SK-N-SH (cell line): ENCODE results near the gene MSMP. TPM values are rescaled to one million over a fixed set of nuclear protein-coding genes. Genes with fewer than 3 reads are reported as not detected.

ENCODE experiments used
- CTCF ChIA-PET: fragments of 300-600, 350-600 bp; formaldehyde crosslinking; extraction: SDS; loops from one replicate; lab custom pipeline; 2021; lab: Yijun Ruan, JAX
- POLR2A ChIA-PET: fragments of 350-600 bp; sonication (Branson Sonifier 250); formaldehyde crosslinking; extraction: SDS; loops from one replicate; lab custom pipeline; 2020; ENCODE audit warnings: antibody characterized with exemption, inconsistent platforms; lab: Yijun Ruan, JAX
- DNase-seq: peaks from one replicate; pipeline ENCODE4 v3.0.0; 2012
- H2AFZ ChIP-seq: fragments of 200-600 bp; sonication (generic); 2 replicates; pipeline ENCODE4 v1.8.1; 2016; ENCODE audit warnings: antibody characterized with exemption, mild to moderate bottlenecking, low read depth
- H3F3A ChIP-seq: fragments of 200-600 bp; sonication (generic); replicated peaks from 2 replicates; pipeline ENCODE3; 2016; ENCODE audit warnings: antibody characterized with exemption, mild to moderate bottlenecking; ENCODE audit not compliant: insufficient read depth
- H3K27ac ChIP-seq, 2 experiments: fragments of 200-500 bp in 1 of 2; fragments of 200-600 bp in 1 of 2; sonication (Bioruptor generic) in 1 of 2; sonication (generic), shearing (Covaris generic) in 1 of 2; 2 replicates each; pipeline versions ENCODE4 v1.5.1 to v1.6.1; 2014 to 2016; ENCODE audit warnings: low read depth in 2 of 2, inconsistent platforms in 1 of 2, low read length in 1 of 2, mild to moderate bottlenecking in 1 of 2, mixed read lengths in 1 of 2
- H3K27me3 ChIP-seq: fragments of 200-600 bp; sonication (generic), shearing (Covaris generic); 2 replicates; pipeline ENCODE4 v1.6.1; 2016; ENCODE audit warnings: mixed run types; ENCODE audit not compliant: insufficient read depth
- H3K36me3 ChIP-seq, 2 experiments: fragments of 200-500 bp in 1 of 2; fragments of 200-600 bp in 1 of 2; sonication (Bioruptor generic) in 1 of 2; sonication (generic) in 1 of 2; replicated peaks in 1 of 2; 2 replicates each; pipeline versions ENCODE3 to v1.5.1; 2014 to 2016; ENCODE audit warnings: low read length in 1 of 2, mild to moderate bottlenecking in 1 of 2; ENCODE audit not compliant: insufficient read depth in 2 of 2, control insufficient read depth in 1 of 2
- H3K4me1 ChIP-seq, 2 experiments: fragments of 200-500 bp in 1 of 2; fragments of 200-600 bp in 1 of 2; sonication (Bioruptor generic) in 1 of 2; sonication (generic), shearing (Covaris generic) in 1 of 2; 2 replicates each; pipeline versions ENCODE4 v1.5.1 to v1.6.1; 2014 to 2016; ENCODE audit warnings: low read depth in 1 of 2, low read length in 1 of 2, mixed run types in 1 of 2; ENCODE audit not compliant: insufficient read depth in 2 of 2, control insufficient read depth in 1 of 2
- H3K4me2 ChIP-seq: fragments of 200-600 bp; sonication (generic), shearing (Covaris generic); 2 replicates; pipeline ENCODE4 v1.6.1; 2017; ENCODE audit warnings: mixed run types
- H3K4me3 ChIP-seq, 2 experiments: fragments of 200-500 bp in 1 of 2; fragments of 200-600 bp in 1 of 2; sonication (Bioruptor generic) in 1 of 2; sonication (generic), shearing (Covaris generic) in 1 of 2; 2 replicates each; pipeline versions ENCODE4 v1.5.1 to v1.8.1; 2014 to 2016; ENCODE audit warnings: low read depth in 2 of 2, inconsistent platforms in 1 of 2, low read length in 1 of 2, mild to moderate bottlenecking in 1 of 2, mixed read lengths in 1 of 2, moderate library complexity in 1 of 2
- H3K79me2 ChIP-seq: fragments of 200-600 bp; sonication (generic); 2 replicates; pipeline ENCODE4 v1.8.1; 2017; ENCODE audit warnings: mild to moderate bottlenecking; ENCODE audit not compliant: insufficient read depth
- H3K9ac ChIP-seq: fragments of 200-600 bp; sonication (generic); 2 replicates; pipeline ENCODE4 v1.6.1; 2017; ENCODE audit warnings: mixed run types
- H3K9me2 ChIP-seq: fragments of 200-600 bp; sonication (generic); 2 replicates; pipeline ENCODE4 v1.6.1; 2017; ENCODE audit warnings: mixed run types
- H3K9me3 ChIP-seq: fragments of 200-600 bp; sonication (generic); 2 replicates; pipeline ENCODE4 v1.6.1; 2017; ENCODE audit warnings: mixed run types, mild to moderate bottlenecking, moderate library complexity
- H4K20me1 ChIP-seq: fragments of 200-600 bp; sonication (generic); 2 replicates; pipeline ENCODE4 v1.6.1; 2017; ENCODE audit warnings: mild to moderate bottlenecking, mixed run types; ENCODE audit not compliant: insufficient read depth
- CHD2 ChIP-seq: fragments of 150-350 bp; IDR thresholded peaks from 2 replicates; pipeline ENCODE4 v1.6.1; 2018; ENCODE audit warnings: low read length; ENCODE audit not compliant: partially characterized antibody
- EP300 ChIP-seq, 2 experiments: IDR thresholded peaks; 2 replicates each; pipeline versions ENCODE4 v1.4.0 to v1.6.1; 2012; ENCODE audit warnings: borderline replicate concordance in 1 of 2, low read depth in 1 of 2, low read length in 1 of 2
- EZH2phosphoT487 ChIP-seq: fragments of 200-600 bp; sonication (generic); IDR thresholded peaks from 2 replicates; pipeline ENCODE4 v1.6.1; 2017; ENCODE audit warnings: low read depth, mixed run types, mild to moderate bottlenecking, antibody characterized with exemption, moderate library complexity, borderline replicate concordance
- FOSL2 ChIP-seq: IDR thresholded peaks from 2 replicates; pipeline ENCODE4 v1.4.0; 2012; ENCODE audit warnings: low read depth, mild to moderate bottlenecking, moderate library complexity, borderline replicate concordance
- FOXM1 ChIP-seq: IDR thresholded peaks from 2 replicates; pipeline ENCODE4 v1.4.0; 2012; ENCODE audit warnings: low read depth, mild to moderate bottlenecking
- GATA2 ChIP-seq: sonication (generic); formaldehyde crosslinking; IDR thresholded peaks from 2 replicates; pipeline ENCODE4 v1.5.0; 2020; ENCODE audit warnings: mild to moderate bottlenecking, missing genetic modification reagents
- MEF2A ChIP-seq: IDR thresholded peaks from 2 replicates; pipeline ENCODE4 v1.4.0; 2012; ENCODE audit warnings: low read depth, borderline replicate concordance
- MXI1 ChIP-seq: IDR thresholded peaks from 2 replicates; pipeline ENCODE4 v1.6.1; 2012; ENCODE audit warnings: mild to moderate bottlenecking, low read depth, low read length, improper control_type of control experiment
- POLR2AphosphoS5 ChIP-seq: IDR thresholded peaks from 2 replicates; pipeline ENCODE4 v1.6.1; 2012; ENCODE audit warnings: low read depth, low read length
- RCOR1 ChIP-seq: fragments of 150-350 bp; IDR thresholded peaks from 2 replicates; pipeline ENCODE4 v1.6.1; 2017; ENCODE audit warnings: antibody characterized with exemption, low read length
- RFX5 ChIP-seq: IDR thresholded peaks from 2 replicates; pipeline ENCODE4 v1.6.1; 2012; ENCODE audit warnings: mild to moderate bottlenecking, improper control_type of control experiment, low read length
- RXRA ChIP-seq: IDR thresholded peaks from 2 replicates; pipeline ENCODE4 v1.4.0; 2012; ENCODE audit warnings: low read depth, mild to moderate bottlenecking, borderline replicate concordance
- TCF12 ChIP-seq: IDR thresholded peaks from 2 replicates; pipeline ENCODE4 v1.4.0; 2012
- TEAD4 ChIP-seq: IDR thresholded peaks from 2 replicates; pipeline ENCODE4 v1.4.0; 2012; ENCODE audit warnings: mild to moderate bottlenecking, borderline replicate concordance; ENCODE audit not compliant: insufficient read depth
- WGBS: methylation state at CpG from one replicate; pipeline ENCODE4 v1.1.6; 2017; ENCODE audit warnings: low lambda C conversion rate; 5-methylcytosine and 5-hydroxymethylcytosine counted together
- polyA plus RNA-seq, 3 experiments: library from polyadenylated mRNA; depleted of rRNA; stranded (reverse); fragments of >200 nt; gene quantifications; 2 replicates each; pipeline ENCODE4 v1.2.3, GENCODE V29; 2012
- TF ChIP-seq, protein P1 (sequence below): IDR thresholded peaks from 2 replicates; pipeline ENCODE4 v1.6.1; 2012; ENCODE audit warnings: mild to moderate bottlenecking, low read depth, low read length, moderate library complexity
- TF ChIP-seq, protein P2 (sequence below): IDR thresholded peaks from 2 replicates; pipeline ENCODE4 v1.4.0; 2012; ENCODE audit warnings: low read depth, borderline replicate concordance

MSMP gene, protein sequence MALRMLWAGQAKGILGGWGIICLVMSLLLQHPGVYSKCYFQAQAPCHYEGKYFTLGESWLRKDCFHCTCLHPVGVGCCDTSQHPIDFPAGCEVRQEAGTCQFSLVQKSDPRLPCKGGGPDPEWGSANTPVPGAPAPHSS
- polyA plus RNA-seq (2012; rRNA removed), result 1.2 TPM in 2 replicates
- polyA plus RNA-seq (2012; cell fraction: cytosol; rRNA removed), result 0.52 and 0.55 TPM in 2 replicates
- 1.0 and 1.9 TPM in 2 replicates for polyA plus RNA-seq (2012; cell fraction: nucleus; rRNA removed)

DNA sequence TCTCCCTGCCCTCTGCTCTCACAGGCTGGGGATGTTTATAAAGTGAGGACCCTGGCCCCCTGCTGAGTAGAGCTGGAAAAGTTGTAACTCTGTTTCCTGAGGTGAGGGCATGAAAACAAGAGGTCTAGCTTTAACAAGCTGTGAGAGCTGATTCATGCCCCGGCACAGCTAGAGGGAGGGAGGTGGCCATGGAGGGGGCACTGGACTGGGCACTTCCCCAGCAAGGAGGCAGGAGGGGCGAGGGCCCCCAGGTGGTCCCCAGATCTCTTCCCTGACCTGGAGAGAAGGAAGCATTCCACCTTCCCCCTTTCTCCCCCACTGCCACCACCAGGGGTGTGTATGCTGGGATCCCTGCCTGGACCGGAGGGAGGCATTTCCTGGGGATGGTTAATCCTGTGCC, at the start of gene MSMP:
TSS of gene MSMP (minus strand) at position 13 of the 400 bp plus-strand sequence. CDS start 147 bp downstream, outside the sequence.
- Histone ChIP-seq H3F3A (peaks cover 9% of the 10 kb centered on the region), H3K9ac (no peak within 1 kb of the TSS), H4K20me1 (no peaks in the 10 kb centered on the region), H2AFZ (no peak within 1 kb of the TSS), H3K4me2 (no peak within 1 kb of the TSS), H3K27ac (no peak within 1 kb of the TSS), H3K4me3 (no peak within 1 kb of the TSS), H3K79me2 (peaks cover 14% of the 10 kb centered on the region; the same call in 1 of the 2 replicates), H3K27me3 (no peaks in the 10 kb centered on the region), H3K9me3 (no peaks in the 10 kb centered on the region), H3K36me3 (peaks cover 4 to 55% of the 10 kb centered on the region in 2 experiments), H3K4me1 (peaks cover 13 to 17% of the 10 kb centered on the region in 2 experiments; a peak in 2 of 4 replicates), H3K9me2 (no peaks in the 10 kb centered on the region)
- 80% methylated on average over 1 of the region's 3 CpGs for WGBS
- no peak for DNase-seq
- ChIA-PET CTCF (interaction anchor here (1.0 to 4.2 kb wide), 5 partner anchors 19 to 265 kb away, joined by 3 to 13 read pairs (median 4); partner anchors contain the start of gene RUSC2), POLR2A (no interaction called here)
- TF ChIP-seq EZH2phosphoT487 (no peak), FOXM1 (no peak), GATA2 (no peak), RFX5 (no peak), EP300 (IDR thresholded peaks at IDR 0.05; ENCODE audit: borderline replicate concordance in 1 of 2, low read depth in 1 of 2, low read length in 1 of 2) (no peak), MEF2A (no peak), CHD2 (no peak)

DNA sequence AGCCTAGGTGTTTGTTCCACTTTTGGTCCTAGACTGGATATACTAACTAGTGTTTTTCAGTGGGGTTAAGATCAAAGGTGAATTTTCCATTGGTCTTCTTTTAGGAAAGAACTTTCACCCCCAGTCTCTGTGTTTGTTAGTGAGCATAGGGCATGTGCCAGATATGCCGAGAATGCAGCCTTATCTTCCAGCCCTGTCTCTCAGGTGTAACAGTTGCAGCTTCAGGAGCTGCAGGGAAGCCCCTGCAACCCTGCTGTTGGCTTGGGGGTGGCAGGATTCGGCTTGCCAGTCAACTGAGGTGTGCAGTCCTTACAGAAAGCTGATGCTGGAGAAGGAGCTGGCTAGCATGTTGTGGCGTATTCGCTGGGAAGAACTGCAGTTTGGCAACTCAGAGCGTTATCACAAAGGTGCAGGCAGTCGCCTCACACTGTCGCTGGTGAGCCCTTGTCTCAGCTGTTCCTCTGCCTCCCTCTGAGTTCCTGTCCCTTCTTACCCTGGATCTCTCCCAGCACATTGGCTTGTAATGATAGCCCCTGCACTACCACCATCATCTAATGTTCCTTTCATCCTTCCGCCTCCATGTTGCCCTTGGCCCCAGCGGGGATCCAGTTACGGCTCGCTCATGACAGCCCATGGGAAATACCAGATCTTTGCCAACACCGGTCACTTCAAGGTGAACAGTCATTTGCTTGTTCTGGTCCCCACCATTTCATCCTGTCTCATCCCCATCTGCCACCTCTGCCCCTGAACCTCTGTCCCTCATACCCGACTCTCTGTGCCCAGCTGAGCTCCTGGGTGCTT, 47.5 kb upstream of the MSMP start:
- DNase-seq, result no peak
- H3K79me2 ChIP-seq, result no peaks in the 10 kb centered on the region
- 89% methylated on average over 13 of the region's 13 CpGs for WGBS
- H3K4me1 ChIP-seq, result peaks cover 0 to 9% of the 10 kb centered on the region in 2 experiments; a peak in 2 of 4 replicates
- ChIA-PET POLR2A (no interaction called here), CTCF (interaction anchor here (1.1 to 2.2 kb wide), 5 partner anchors 9 to 81 kb away, joined by 3 to 13 read pairs (median 3); partner anchors contain the start of gene SPAG8)
- H3K27me3 ChIP-seq, result no peaks in the 10 kb centered on the region
- no peak for TF ChIP-seq TCF12
- TF ChIP-seq POLR2AphosphoS5, result no peak
- TF ChIP-seq RCOR1, result no peak
- no peak overlapping the region for H3K4me2 ChIP-seq
- H3K9me3 ChIP-seq, result no peaks in the 10 kb centered on the region
- H2AFZ ChIP-seq, result no peak overlapping the region
- H3K4me3 ChIP-seq, result no peak overlapping the region
- H3F3A ChIP-seq, result peaks cover 13% of the 10 kb centered on the region
- H4K20me1 ChIP-seq, result no peaks in the 10 kb centered on the region
- no peak overlapping the region for H3K9ac ChIP-seq
- H3K36me3 ChIP-seq, result peaks cover 0 to 29% of the 10 kb centered on the region in 2 experiments
- H3K27ac ChIP-seq, result no peak overlapping the region
- no peaks in the 10 kb centered on the region for H3K9me2 ChIP-seq

DNA sequence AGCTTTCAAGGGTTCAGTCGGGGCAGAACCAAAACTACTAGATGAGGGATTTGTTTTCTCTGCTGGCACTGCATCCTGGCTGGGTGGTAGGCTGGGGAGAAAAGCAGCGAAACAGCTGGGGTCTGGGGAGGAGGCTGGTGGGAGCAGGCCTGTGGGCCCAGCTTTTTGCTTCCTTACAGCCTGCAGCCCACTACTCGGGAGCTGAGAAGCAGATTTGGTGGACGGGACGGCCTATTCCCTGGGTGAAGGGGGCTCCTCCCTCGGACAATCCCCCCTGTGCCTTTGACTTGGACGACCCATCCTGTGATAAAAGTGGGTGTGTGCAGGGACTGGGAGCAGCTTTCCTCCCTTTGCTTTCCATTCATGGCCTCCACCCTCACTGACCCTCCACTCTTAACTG, 46.5 kb upstream of the MSMP start:
- CTCF ChIA-PET, result interaction anchor here (0.6 to 2.2 kb wide), 6 partner anchors 10 to 931 kb away, joined by 3 to 13 read pairs (median 4); partner anchors contain the start of gene SPAG8
- Histone ChIP-seq H3K27me3 (no peaks in the 10 kb centered on the region), H3K9ac (no peak overlapping the region), H3K9me3 (no peaks in the 10 kb centered on the region), H2AFZ (no peak overlapping the region), H4K20me1 (no peaks in the 10 kb centered on the region), H3K36me3 (peaks cover 0 to 25% of the 10 kb centered on the region in 2 experiments), H3K4me3 (no peak overlapping the region), H3K4me2 (no peak overlapping the region), H3K4me1 (peaks cover 0 to 9% of the 10 kb centered on the region in 2 experiments; a peak in 2 of 4 replicates), H3K79me2 (no peaks in the 10 kb centered on the region), H3K9me2 (no peaks in the 10 kb centered on the region), H3F3A (peaks cover 13% of the 10 kb centered on the region), H3K27ac (no peak overlapping the region)
- DNase-seq, result no peak
- POLR2A ChIA-PET, result no interaction called here
- WGBS, result 92% methylated on average over 3 of the region's 7 CpGs
- TF ChIP-seq, protein P1, sequence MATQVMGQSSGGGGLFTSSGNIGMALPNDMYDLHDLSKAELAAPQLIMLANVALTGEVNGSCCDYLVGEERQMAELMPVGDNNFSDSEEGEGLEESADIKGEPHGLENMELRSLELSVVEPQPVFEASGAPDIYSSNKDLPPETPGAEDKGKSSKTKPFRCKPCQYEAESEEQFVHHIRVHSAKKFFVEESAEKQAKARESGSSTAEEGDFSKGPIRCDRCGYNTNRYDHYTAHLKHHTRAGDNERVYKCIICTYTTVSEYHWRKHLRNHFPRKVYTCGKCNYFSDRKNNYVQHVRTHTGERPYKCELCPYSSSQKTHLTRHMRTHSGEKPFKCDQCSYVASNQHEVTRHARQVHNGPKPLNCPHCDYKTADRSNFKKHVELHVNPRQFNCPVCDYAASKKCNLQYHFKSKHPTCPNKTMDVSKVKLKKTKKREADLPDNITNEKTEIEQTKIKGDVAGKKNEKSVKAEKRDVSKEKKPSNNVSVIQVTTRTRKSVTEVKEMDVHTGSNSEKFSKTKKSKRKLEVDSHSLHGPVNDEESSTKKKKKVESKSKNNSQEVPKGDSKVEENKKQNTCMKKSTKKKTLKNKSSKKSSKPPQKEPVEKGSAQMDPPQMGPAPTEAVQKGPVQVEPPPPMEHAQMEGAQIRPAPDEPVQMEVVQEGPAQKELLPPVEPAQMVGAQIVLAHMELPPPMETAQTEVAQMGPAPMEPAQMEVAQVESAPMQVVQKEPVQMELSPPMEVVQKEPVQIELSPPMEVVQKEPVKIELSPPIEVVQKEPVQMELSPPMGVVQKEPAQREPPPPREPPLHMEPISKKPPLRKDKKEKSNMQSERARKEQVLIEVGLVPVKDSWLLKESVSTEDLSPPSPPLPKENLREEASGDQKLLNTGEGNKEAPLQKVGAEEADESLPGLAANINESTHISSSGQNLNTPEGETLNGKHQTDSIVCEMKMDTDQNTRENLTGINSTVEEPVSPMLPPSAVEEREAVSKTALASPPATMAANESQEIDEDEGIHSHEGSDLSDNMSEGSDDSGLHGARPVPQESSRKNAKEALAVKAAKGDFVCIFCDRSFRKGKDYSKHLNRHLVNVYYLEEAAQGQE, result no peak
- TF ChIP-seq POLR2AphosphoS5, result no peak
- no peak for TF ChIP-seq MXI1
- TF ChIP-seq FOSL2, result no peak
- TF ChIP-seq TEAD4, result no peak
- TF ChIP-seq MEF2A, result no peak
- TF ChIP-seq RXRA, result no peak
- TF ChIP-seq, protein P2, sequence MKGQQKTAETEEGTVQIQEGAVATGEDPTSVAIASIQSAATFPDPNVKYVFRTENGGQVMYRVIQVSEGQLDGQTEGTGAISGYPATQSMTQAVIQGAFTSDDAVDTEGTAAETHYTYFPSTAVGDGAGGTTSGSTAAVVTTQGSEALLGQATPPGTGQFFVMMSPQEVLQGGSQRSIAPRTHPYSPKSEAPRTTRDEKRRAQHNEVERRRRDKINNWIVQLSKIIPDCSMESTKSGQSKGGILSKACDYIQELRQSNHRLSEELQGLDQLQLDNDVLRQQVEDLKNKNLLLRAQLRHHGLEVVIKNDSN, result no peak
